GM12878 (cell line): Measurements from ENCODE around the gene LTA. TPM values are rescaled to one million over a fixed set of nuclear protein-coding genes. Genes with fewer than 3 reads are reported as not detected.

Source experiments
- ASH2L ChIP-seq: fragments of 300-600, 200-600 bp; sonication (generic); IDR thresholded peaks from 2 replicates; pipeline ENCODE4 v1.6.1; 2017; ENCODE audit warnings: low read depth, mild to moderate bottlenecking, borderline replicate concordance
- BACH1 ChIP-seq: fragments of 450-650 bp; IDR thresholded peaks from 2 replicates; pipeline ENCODE4 v1.6.1; 2017; ENCODE audit warnings: mild to moderate bottlenecking, borderline replicate concordance
- BMI1 ChIP-seq: fragments of 450-650 bp; IDR thresholded peaks from 2 replicates; pipeline ENCODE4 v1.6.1; 2016; ENCODE audit warnings: mild to moderate bottlenecking, moderate library complexity, borderline replicate concordance
- CBFB ChIP-seq: IDR thresholded peaks from 2 replicates; pipeline ENCODE4 v1.6.1; 2016; ENCODE audit warnings: antibody characterized with exemption, low read depth
- CEBPB ChIP-seq, 2 experiments: fragments of 150-350 bp in 1 of 2; IDR thresholded peaks; 2 replicates each; pipeline ENCODE4 v1.6.1; 2012 to 2014; ENCODE audit warnings: low read depth in 2 of 2, low read length in 2 of 2, borderline replicate concordance in 1 of 2, inconsistent platforms in 1 of 2
- CHD2 ChIP-seq: IDR thresholded peaks from 2 replicates; pipeline ENCODE4 v1.6.1; 2011; ENCODE audit warnings: low read depth, low read length, improper control_type of control experiment, borderline replicate concordance
- DPF2 ChIP-seq: fragments of 450-650 bp; IDR thresholded peaks from 2 replicates; pipeline ENCODE4 v1.6.1; 2017; ENCODE audit warnings: mild to moderate bottlenecking
- EGR1 ChIP-seq, 2 experiments: IDR thresholded peaks; 1 replicate in 1 of 2; 2 replicates in 1 of 2; pipeline ENCODE4 v1.6.1; 2011 to 2012; ENCODE audit warnings: low read depth in 2 of 2, low read length in 2 of 2, borderline replicate concordance in 1 of 2, mild to moderate bottlenecking in 1 of 2, moderate library complexity in 1 of 2
- ETV6 ChIP-seq, 2 experiments: fragments of 450-650 bp in 1 of 2; IDR thresholded peaks in 1 of 2; conservative IDR thresholded peaks in 1 of 2; 2 replicates each; pipeline ENCODE4 v1.6.1; 2014; ENCODE audit warnings: antibody characterized with exemption in 1 of 2, borderline replicate concordance in 1 of 2, low read depth in 1 of 2, mild to moderate bottlenecking in 1 of 2, moderate library complexity in 1 of 2
- LARP7 ChIP-seq: fragments of 450-650 bp; IDR thresholded peaks from 2 replicates; pipeline ENCODE4 v1.6.1; 2017; ENCODE audit warnings: mild to moderate bottlenecking
- NFYA ChIP-seq: IDR thresholded peaks from 2 replicates; pipeline ENCODE4 v1.6.1; 2011; ENCODE audit warnings: low read depth, mild to moderate bottlenecking, low read length, improper control_type of control experiment, borderline replicate concordance
- NRF1 ChIP-seq: conservative IDR thresholded peaks from 2 replicates; pipeline ENCODE4 v1.6.1; 2011; ENCODE audit warnings: mild to moderate bottlenecking, low read depth, low read length, improper control_type of control experiment
- POU2F2 ChIP-seq: IDR thresholded peaks from 3 replicates; pipeline ENCODE4 v1.6.1; 2011; ENCODE audit warnings: low read depth, mild to moderate bottlenecking, low read length, borderline replicate concordance
- SIX5 ChIP-seq: IDR thresholded peaks from 2 replicates; pipeline ENCODE4 v1.6.1; 2011; ENCODE audit warnings: mild to moderate bottlenecking, low read depth, low read length, moderate library complexity; ENCODE audit not compliant: severe bottlenecking
- SUPT20H ChIP-seq: IDR thresholded peaks from 2 replicates; pipeline ENCODE4 v1.6.1; 2011; ENCODE audit warnings: low read depth, mild to moderate bottlenecking, low read length, moderate library complexity, borderline replicate concordance; ENCODE audit not compliant: control insufficient read depth
- polyA plus RNA-seq, 11 experiments: library from polyadenylated mRNA; depleted of rRNA in 4 of 11; unstranded in 6 of 11; stranded (reverse) in 5 of 11; fragments of >200 nt; fragmentation: Nextera tagmentation in 4 of 11; fragmentation: Illumina TruSeq in 1 of 11; extraction: Ambion mirVana in 4 of 11; extraction: Trizol in 1 of 11; gene quantifications; 1 replicate in 1 of 11; 2 replicates in 10 of 11; pipeline versions ENCODE4 v1.2.1 to v1.2.3, GENCODE V29; 2011 to 2016; ENCODE audit warnings: inconsistent platforms in 2 of 11, missing spikeins in 2 of 11, low read depth in 1 of 11
- total RNA-seq, 4 experiments: library from RNA; depleted of rRNA in 3 of 4; stranded (reverse); fragments of >200 nt in 3 of 4; fragmentation: Illumina TruSeq in 1 of 4; extraction: Trizol in 1 of 4; gene quantifications; 2 replicates each; pipeline versions ENCODE4 v1.2.1 to v1.2.3, GENCODE V29; 2013 to 2021
- TF ChIP-seq, protein P1 (sequence below): fragments of 450-650 bp; IDR thresholded peaks from 2 replicates; pipeline ENCODE4 v1.6.1; 2017; ENCODE audit warnings: borderline replicate concordance
- TF ChIP-seq, protein P2 (sequence below): IDR thresholded peaks from 2 replicates; pipeline ENCODE4 v1.6.1; 2012; ENCODE audit warnings: mild to moderate bottlenecking, low read depth, low read length
- TF ChIP-seq, protein P3 (sequence below): IDR thresholded peaks from 2 replicates; pipeline ENCODE4 v1.6.1; 2011; ENCODE audit warnings: borderline replicate concordance, low read depth, mild to moderate bottlenecking, moderate library complexity, low read length; ENCODE audit not compliant: insufficient read depth, poor library complexity, severe bottlenecking
- TF ChIP-seq, protein P4 (sequence below): fragments of 450-650 bp; IDR thresholded peaks from 2 replicates; pipeline ENCODE4 v1.6.1; 2017; ENCODE audit warnings: mild to moderate bottlenecking, low read depth, inconsistent platforms; ENCODE audit not compliant: poor library complexity, severe bottlenecking

LTA gene
- total and polyA plus RNA-seq, 10 of the 15 experiments (the other 5 are each of a cell fraction or from before 2014, with no cell fraction given) = 27.5 to 100 (median 75.1) TPM

DNA sequence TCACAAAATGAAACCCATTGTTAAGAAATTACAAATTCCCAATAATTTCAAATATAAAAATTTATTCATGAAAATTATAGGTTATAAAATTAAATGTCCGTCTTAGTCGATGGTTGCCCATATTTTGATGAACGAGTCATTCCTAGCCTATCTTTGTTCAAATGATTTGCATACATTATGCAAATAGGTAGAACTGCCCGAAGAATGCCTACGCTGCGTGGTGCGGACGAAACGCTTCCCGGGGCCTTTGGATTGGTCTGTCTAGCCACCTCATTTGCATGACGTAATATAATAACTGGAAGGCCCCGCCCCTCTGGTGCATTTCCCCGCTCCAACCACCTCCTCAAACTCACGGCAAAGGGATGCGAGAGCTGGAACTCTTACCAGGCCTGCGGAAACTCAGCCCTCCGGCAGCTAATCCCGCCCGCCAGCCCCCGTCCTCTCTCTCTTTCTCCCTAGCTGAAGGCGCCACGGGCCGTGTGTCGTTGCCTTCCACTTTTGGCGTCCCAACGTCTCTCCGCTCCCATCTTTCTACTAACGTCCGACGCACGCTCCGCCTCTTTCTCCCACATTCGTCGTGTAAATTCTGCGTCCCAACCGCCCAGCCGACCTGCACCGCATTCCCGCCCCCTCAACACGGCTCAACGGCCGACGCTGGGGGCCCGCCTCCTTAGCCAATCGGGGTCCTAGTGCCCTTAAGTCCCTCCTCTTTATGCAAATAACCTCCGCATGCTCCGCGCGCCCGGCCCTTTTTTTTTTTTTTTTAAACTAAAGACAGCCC lies 47.9 kb downstream of the LTA start (continued):
- TF ChIP-seq, protein P1, sequence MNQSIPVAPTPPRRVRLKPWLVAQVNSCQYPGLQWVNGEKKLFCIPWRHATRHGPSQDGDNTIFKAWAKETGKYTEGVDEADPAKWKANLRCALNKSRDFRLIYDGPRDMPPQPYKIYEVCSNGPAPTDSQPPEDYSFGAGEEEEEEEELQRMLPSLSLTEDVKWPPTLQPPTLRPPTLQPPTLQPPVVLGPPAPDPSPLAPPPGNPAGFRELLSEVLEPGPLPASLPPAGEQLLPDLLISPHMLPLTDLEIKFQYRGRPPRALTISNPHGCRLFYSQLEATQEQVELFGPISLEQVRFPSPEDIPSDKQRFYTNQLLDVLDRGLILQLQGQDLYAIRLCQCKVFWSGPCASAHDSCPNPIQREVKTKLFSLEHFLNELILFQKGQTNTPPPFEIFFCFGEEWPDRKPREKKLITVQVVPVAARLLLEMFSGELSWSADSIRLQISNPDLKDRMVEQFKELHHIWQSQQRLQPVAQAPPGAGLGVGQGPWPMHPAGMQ = no peak
- TF ChIP-seq POU2F2 (peak; percentile 99), BACH1 (peak; percentile 92), NFYA (no peak), ETV6 (conservative IDR thresholded peaks at IDR 0.05 in 1 of 2, IDR thresholded peaks at IDR 0.05 in 1 of 2; ENCODE audit: borderline replicate concordance in 1 of 2, low read depth in 1 of 2) (no peak), EGR1 (IDR thresholded peaks at IDR 0.05; ENCODE audit: borderline replicate concordance in 1 of 2, low read depth in 2 of 2, low read length in 2 of 2) (peak; percentile 33 to 90), CEBPB (IDR thresholded peaks at IDR 0.05; ENCODE audit: borderline replicate concordance in 1 of 2, low read depth in 2 of 2, low read length in 2 of 2) (no peak), NRF1 (peak; percentile 25; the same call in 1 of the 2 replicates), LARP7 (no peak; the same call in 1 of the 2 replicates), CHD2 (no peak; the same call in none of the 2 replicates), DPF2 (peak; percentile 18; the same call in 1 of the 2 replicates), ASH2L (no peak), SUPT20H (no peak), SIX5 (no peak), BMI1 (no peak), CBFB (peak; percentile 64; the same call in 1 of the 2 replicates)
- TF ChIP-seq, protein P2, sequence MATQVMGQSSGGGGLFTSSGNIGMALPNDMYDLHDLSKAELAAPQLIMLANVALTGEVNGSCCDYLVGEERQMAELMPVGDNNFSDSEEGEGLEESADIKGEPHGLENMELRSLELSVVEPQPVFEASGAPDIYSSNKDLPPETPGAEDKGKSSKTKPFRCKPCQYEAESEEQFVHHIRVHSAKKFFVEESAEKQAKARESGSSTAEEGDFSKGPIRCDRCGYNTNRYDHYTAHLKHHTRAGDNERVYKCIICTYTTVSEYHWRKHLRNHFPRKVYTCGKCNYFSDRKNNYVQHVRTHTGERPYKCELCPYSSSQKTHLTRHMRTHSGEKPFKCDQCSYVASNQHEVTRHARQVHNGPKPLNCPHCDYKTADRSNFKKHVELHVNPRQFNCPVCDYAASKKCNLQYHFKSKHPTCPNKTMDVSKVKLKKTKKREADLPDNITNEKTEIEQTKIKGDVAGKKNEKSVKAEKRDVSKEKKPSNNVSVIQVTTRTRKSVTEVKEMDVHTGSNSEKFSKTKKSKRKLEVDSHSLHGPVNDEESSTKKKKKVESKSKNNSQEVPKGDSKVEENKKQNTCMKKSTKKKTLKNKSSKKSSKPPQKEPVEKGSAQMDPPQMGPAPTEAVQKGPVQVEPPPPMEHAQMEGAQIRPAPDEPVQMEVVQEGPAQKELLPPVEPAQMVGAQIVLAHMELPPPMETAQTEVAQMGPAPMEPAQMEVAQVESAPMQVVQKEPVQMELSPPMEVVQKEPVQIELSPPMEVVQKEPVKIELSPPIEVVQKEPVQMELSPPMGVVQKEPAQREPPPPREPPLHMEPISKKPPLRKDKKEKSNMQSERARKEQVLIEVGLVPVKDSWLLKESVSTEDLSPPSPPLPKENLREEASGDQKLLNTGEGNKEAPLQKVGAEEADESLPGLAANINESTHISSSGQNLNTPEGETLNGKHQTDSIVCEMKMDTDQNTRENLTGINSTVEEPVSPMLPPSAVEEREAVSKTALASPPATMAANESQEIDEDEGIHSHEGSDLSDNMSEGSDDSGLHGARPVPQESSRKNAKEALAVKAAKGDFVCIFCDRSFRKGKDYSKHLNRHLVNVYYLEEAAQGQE = 0 out of 2 replicates have a peak, but pooled peaks have one; percentile 10
- TF ChIP-seq, protein P3, sequence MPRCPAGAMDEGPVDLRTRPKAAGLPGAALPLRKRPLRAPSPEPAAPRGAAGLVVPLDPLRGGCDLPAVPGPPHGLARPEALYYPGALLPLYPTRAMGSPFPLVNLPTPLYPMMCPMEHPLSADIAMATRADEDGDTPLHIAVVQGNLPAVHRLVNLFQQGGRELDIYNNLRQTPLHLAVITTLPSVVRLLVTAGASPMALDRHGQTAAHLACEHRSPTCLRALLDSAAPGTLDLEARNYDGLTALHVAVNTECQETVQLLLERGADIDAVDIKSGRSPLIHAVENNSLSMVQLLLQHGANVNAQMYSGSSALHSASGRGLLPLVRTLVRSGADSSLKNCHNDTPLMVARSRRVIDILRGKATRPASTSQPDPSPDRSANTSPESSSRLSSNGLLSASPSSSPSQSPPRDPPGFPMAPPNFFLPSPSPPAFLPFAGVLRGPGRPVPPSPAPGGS = no peak
- TF ChIP-seq, protein P4, sequence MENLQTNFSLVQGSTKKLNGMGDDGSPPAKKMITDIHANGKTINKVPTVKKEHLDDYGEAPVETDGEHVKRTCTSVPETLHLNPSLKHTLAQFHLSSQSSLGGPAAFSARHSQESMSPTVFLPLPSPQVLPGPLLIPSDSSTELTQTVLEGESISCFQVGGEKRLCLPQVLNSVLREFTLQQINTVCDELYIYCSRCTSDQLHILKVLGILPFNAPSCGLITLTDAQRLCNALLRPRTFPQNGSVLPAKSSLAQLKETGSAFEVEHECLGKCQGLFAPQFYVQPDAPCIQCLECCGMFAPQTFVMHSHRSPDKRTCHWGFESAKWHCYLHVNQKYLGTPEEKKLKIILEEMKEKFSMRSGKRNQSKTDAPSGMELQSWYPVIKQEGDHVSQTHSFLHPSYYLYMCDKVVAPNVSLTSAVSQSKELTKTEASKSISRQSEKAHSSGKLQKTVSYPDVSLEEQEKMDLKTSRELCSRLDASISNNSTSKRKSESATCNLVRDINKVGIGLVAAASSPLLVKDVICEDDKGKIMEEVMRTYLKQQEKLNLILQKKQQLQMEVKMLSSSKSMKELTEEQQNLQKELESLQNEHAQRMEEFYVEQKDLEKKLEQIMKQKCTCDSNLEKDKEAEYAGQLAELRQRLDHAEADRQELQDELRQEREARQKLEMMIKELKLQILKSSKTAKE = peak; percentile 66
